GM18505 (cell line): ENCODE results near the gene TRMT10B.
"Not testable (repeated sequence)": the region's sequence is repeated elsewhere in the genome, so short reads cannot be mapped to it uniquely, and the experiment has no call there.

ENCODE experiments used
- ATAC-seq: cut with Tn5 transposase; IDR thresholded peaks from one replicate; pipeline ENCODE4 v1.9.1; 2021; ENCODE audit not compliant: unreplicated experiment
- POLR2A ChIP-seq: IDR thresholded peaks from 4 replicates; pipeline ENCODE4 v1.6.1; 2011; ENCODE audit warnings: borderline replicate concordance; ENCODE audit not compliant: insufficient read depth, insufficient read length; ENCODE audit errors: extremely low read depth

TRMT10B gene

GRCh38 chr9:37732952-37733351 is 20.7 kb upstream of the TRMT10B start:
- no peak for TF ChIP-seq POLR2A
- ATAC-seq = no peak

GRCh38 chr9:37739222-37739621 is 14.4 kb upstream of the TRMT10B start:
- ATAC-seq = no peak
- no peak for TF ChIP-seq POLR2A

- TF ChIP-seq POLR2A = no peak
- ATAC-seq = no peak
Observed at GRCh38 chr9:37740128-37740527, 13.5 kb upstream of the TRMT10B start.

- ATAC-seq = no peak
- TF ChIP-seq POLR2A = no peak
Observed at GRCh38 chr9:37740631-37741328, 12.8 kb upstream of the TRMT10B start.

- no peak for ATAC-seq
- no peak for TF ChIP-seq POLR2A
Observed at GRCh38 chr9:37745970-37746369, 7.6 kb upstream of the TRMT10B start.

GRCh38 chr9:37746448-37747270 is 6.9 kb upstream of the TRMT10B start:
- ATAC-seq = no peak
- no peak for TF ChIP-seq POLR2A

GRCh38 chr9:37747271-37747753 is 6.3 kb upstream of the TRMT10B start:
- no peak for TF ChIP-seq POLR2A
- peak; percentile 62 for ATAC-seq

GRCh38 chr9:37749129-37749528 is 4.5 kb upstream of the TRMT10B start:
- ATAC-seq = no peak
- no peak for TF ChIP-seq POLR2A

GRCh38 chr9:37751186-37751585 is 2.4 kb upstream of the TRMT10B start:
- ATAC-seq = no peak
- no peak for TF ChIP-seq POLR2A

GRCh38 chr9:37751704-37752103 is 1.9 kb upstream of the TRMT10B start:
- not testable (repeated sequence) for ATAC-seq

- not testable (repeated sequence) for ATAC-seq
Observed at GRCh38 chr9:37752112-37752511, 1.5 kb upstream of the TRMT10B start.

GRCh38 chr9:37752642-37753488 is 740 bp upstream of the TRMT10B start:
- ATAC-seq = no peak
- TF ChIP-seq POLR2A = no peak

GRCh38 chr9:37758747-37759146 is 5.1 kb downstream of the TRMT10B start:
- no peak for ATAC-seq
- TF ChIP-seq POLR2A = no peak
